Natural killer cell (primary cell): ENCODE measurements around the gene CHRNB4. TPM values are rescaled to one million over a fixed set of nuclear protein-coding genes. Genes with fewer than 3 reads are reported as not detected.

Experiments
- ATAC-seq, 3 donors: fragments of 150-1000 bp in 2 of 3; fragments of 200-7000 bp in 1 of 3; cut with Tn5 transposase; 1 replicate in 1 of 3; 2 replicates in 2 of 3; pipeline ENCODE4 v1.10.0; 2021; ENCODE audit warnings: mild to moderate bottlenecking in 2 of 3, moderate library complexity in 2 of 3
- DNase-seq, 2 donors: peaks; one replicate each; pipeline versions ENCODE4 v3.0.0 to v3.0.0-alpha.2; 2013 to 2021; ENCODE audit warnings: mixed read lengths in 1 of 2
- H3K27ac ChIP-seq: one replicate; pipeline ENCODE4 v1.5.1; 2013; ENCODE audit warnings: mild to moderate bottlenecking, low read length
- H3K27me3 ChIP-seq: one replicate; pipeline ENCODE4 v1.6.1; 2013; ENCODE audit warnings: low read length; ENCODE audit not compliant: control insufficient read depth, insufficient read depth
- H3K36me3 ChIP-seq: one replicate; pipeline ENCODE4 v1.6.1; 2013; ENCODE audit warnings: low read length; ENCODE audit not compliant: control insufficient read depth, insufficient read depth
- H3K4me1 ChIP-seq: one replicate; pipeline ENCODE4 v1.6.1; 2013; ENCODE audit warnings: low read length; ENCODE audit not compliant: control insufficient read depth, insufficient read depth
- H3K4me3 ChIP-seq: one replicate; pipeline ENCODE4 v1.5.1; 2013; ENCODE audit warnings: low read length
- H3K9me3 ChIP-seq: one replicate; pipeline ENCODE4 v1.6.1; 2013; ENCODE audit warnings: low read length; ENCODE audit not compliant: control insufficient read depth, insufficient read depth
- H3K27ac Mint-ChIP-seq, 2 donors: one replicate each; pipeline ENCODE4 v1.8.0; 2022; ENCODE audit warnings: mild to moderate bottlenecking in 2 of 2, mixed read lengths in 2 of 2, moderate library complexity in 1 of 2
- H3K27me3 Mint-ChIP-seq, 2 donors: one replicate each; pipeline ENCODE4 v1.8.0; 2022; ENCODE audit warnings: low read depth in 2 of 2, mixed read lengths in 2 of 2
- H3K36me3 Mint-ChIP-seq: one replicate; pipeline ENCODE4 v1.8.0; 2022; ENCODE audit warnings: mixed read lengths
- H3K4me1 Mint-ChIP-seq, 2 donors: one replicate each; pipeline ENCODE4 v1.8.0; 2022; ENCODE audit warnings: mixed read lengths in 2 of 2
- H3K4me3 Mint-ChIP-seq: one replicate; pipeline ENCODE4 v1.8.0; 2022; ENCODE audit warnings: mild to moderate bottlenecking, moderate library complexity, mixed read lengths
- H3K9me3 Mint-ChIP-seq, 2 donors: one replicate each; pipeline ENCODE4 v1.8.0; 2022; ENCODE audit warnings: mixed read lengths in 2 of 2
- WGBS: methylation state at CpG from one replicate; pipeline ENCODE4 v1.1.7; 2013; ENCODE audit warnings: missing lambda C conversion rate; ENCODE audit not compliant: insufficient coverage; 5-methylcytosine and 5-hydroxymethylcytosine counted together
- intact Hi-C: fragments of 100-400 bp; cut with micrococcal nuclease; formaldehyde crosslinking; loops from one replicate; pipeline ENCODE4 v1.14.2; 2022
- total RNA-seq, 4 donors: library from RNA; stranded (reverse); fragments of 120-200 nt in 1 of 4; gene quantifications; one replicate each; pipeline versions ENCODE4 v1.2.3 to v1.2.4, GENCODE V29; 2013 to 2022
- TF ChIP-seq, protein P1 (sequence below): fragments of 200-600 bp; IDR thresholded peaks from one replicate; pipeline ENCODE4 v1.8.0; 2022; ENCODE audit warnings: antibody characterized with exemption

The CHRNB4 gene
- total RNA-seq, 3 donors from 2014 or later (not counting 1 experiment from before 2014, with no cell fraction given) = not detected

DNA sequence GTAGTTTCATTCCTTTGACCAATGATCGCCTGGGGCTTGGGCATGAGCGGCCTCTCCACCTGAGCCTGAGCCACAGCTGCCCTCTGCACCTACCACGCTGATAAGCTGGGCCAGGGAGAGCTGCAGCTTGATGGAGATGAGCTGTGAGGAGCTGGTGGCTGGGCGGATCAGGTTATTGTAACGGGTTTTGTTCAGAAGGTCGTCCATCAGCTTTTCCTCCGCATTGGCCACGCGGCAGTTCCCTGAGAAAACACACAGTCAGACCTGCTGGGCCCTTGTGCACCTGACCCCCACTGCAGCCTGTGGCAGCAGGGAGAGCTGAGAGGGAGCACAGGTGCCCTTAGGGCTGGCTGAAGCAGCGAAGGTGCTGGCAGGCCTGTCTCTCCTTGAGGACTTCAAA is 5.7 kb downstream of the CHRNB4 start:
- Mint-ChIP-seq H3K27ac (no peak overlapping the region), H3K36me3 (no peaks in the 10 kb centered on the region), H3K4me1 (no peaks in the 10 kb centered on the region), H3K27me3 (peaks cover 5 to 24% of the 10 kb centered on the region in 2 donors), H3K4me3 (no peak overlapping the region), H3K9me3 (no peaks in the 10 kb centered on the region)
- DNase-seq (no peak), ATAC-seq (no peak)
- WGBS = 87% methylated on average over 10 of the region's 10 CpGs
- Histone ChIP-seq H3K36me3 (no peaks in the 10 kb centered on the region), H3K4me3 (no peak overlapping the region), H3K27me3 (peaks cover 2% of the 10 kb centered on the region), H3K27ac (no peak overlapping the region), H3K4me1 (peaks cover under 1% of the 10 kb centered on the region), H3K9me3 (peaks cover 4% of the 10 kb centered on the region)
- TF ChIP-seq, protein P1, sequence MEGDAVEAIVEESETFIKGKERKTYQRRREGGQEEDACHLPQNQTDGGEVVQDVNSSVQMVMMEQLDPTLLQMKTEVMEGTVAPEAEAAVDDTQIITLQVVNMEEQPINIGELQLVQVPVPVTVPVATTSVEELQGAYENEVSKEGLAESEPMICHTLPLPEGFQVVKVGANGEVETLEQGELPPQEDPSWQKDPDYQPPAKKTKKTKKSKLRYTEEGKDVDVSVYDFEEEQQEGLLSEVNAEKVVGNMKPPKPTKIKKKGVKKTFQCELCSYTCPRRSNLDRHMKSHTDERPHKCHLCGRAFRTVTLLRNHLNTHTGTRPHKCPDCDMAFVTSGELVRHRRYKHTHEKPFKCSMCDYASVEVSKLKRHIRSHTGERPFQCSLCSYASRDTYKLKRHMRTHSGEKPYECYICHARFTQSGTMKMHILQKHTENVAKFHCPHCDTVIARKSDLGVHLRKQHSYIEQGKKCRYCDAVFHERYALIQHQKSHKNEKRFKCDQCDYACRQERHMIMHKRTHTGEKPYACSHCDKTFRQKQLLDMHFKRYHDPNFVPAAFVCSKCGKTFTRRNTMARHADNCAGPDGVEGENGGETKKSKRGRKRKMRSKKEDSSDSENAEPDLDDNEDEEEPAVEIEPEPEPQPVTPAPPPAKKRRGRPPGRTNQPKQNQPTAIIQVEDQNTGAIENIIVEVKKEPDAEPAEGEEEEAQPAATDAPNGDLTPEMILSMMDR = no peak
- intact Hi-C loops = loop anchor here (5.0 kb wide), 1 partner anchor 547 kb away; no protein-coding TSS in a partner anchor

DNA sequence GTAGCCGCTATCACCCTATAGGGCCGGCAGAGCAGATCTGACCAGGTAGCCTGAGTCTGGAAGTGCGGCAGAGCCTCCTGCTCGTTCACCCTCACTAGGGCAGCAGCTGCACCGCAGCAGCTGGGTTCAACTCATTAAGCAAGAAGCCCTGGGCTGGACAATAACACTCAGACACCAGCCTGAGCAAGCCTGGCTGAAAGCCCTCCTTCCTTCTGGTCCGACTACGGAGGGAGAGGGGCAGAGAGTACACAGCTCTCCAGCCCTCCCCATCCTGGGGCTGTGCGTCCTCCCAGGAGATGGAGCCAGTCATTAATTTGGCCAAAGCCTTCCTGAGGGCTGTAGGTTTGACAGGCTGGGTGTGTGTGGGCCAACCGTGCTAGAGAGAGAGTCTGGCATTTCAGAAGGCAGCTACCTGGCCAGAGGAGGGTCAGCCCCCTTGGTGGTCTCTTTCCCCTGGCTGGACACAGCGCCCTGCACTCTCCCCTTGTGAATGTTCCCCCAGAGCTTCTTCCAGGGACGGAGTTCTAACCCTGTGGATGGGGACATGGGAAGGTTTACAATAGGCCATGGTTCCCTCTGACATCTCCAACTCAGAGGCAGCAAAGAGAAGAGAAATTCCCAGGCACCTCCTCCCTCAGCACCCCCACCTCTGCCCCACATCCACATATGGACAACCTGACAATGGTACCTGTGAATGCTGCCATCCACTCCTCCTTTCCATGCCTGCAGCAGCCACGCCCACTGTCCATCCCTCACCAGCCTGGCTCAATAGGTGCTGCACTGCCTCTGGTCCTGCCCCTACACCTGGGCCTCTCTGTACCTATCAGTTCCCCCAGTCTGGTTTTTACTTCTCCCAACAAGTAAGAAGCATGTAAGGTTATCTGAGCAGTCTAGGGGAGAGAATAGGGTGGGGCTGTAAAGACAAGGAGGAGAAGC is 6.5 kb downstream of the CHRNB4 start:
- no peak overlapping the region for H3K4me3 Mint-ChIP-seq

DNA sequence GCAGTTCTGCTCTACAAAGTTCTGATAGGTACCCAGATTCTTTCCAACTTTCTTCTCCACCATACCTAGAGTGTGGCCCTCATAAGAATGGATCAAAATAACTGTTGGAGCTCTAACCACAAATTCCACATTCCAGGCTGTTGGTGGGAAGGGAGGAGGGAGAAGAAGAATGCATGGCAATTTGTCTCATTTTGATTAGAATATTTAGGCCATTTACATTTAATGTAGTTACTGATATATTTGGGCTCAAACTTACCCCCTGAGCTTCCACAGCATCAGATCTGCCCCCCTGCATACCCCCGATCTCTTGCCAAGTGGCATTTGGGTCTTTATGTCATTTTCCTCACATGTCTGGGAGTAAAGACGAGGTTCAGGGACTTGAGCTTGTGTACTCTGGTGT is 7.7 kb downstream of the CHRNB4 start:
- Mint-ChIP-seq H3K4me1 (no peaks in the 10 kb centered on the region), H3K36me3 (no peaks in the 10 kb centered on the region), H3K4me3 (no peak overlapping the region), H3K27ac (no peak overlapping the region), H3K27me3 (peaks cover 0 to 28% of the 10 kb centered on the region in 2 donors), H3K9me3 (no peaks in the 10 kb centered on the region)
- no peak for ATAC-seq
- 86% methylated on average over 2 of the region's 2 CpGs for WGBS
- no peak overlapping the region for H3K4me3 ChIP-seq
- no peaks in the 10 kb centered on the region for H3K4me1 ChIP-seq
- DNase-seq = no peak
- intact Hi-C loops = no loop called here
- peaks cover 4% of the 10 kb centered on the region for H3K9me3 ChIP-seq
- H3K27me3 ChIP-seq = no peaks in the 10 kb centered on the region
- no peak overlapping the region for H3K27ac ChIP-seq
- no peaks in the 10 kb centered on the region for H3K36me3 ChIP-seq
- TF ChIP-seq, protein P1 = no peak

More for the DNA sequence above, 6.5 kb downstream of the CHRNB4 start:
- H3K36me3 ChIP-seq = no peaks in the 10 kb centered on the region
- TF ChIP-seq, protein P1 = no peak
- Mint-ChIP-seq H3K27ac (no peak overlapping the region), H3K36me3 (no peaks in the 10 kb centered on the region), H3K27me3 (peaks cover 5 to 24% of the 10 kb centered on the region in 2 donors), H3K9me3 (no peaks in the 10 kb centered on the region), H3K4me1 (no peaks in the 10 kb centered on the region)
- intact Hi-C loops = loop anchor here (5.0 kb wide), 1 partner anchor 548 kb away; no protein-coding TSS in a partner anchor
- H3K4me3 ChIP-seq = no peak overlapping the region
- H3K9me3 ChIP-seq = peaks cover 4% of the 10 kb centered on the region
- no peaks in the 10 kb centered on the region for H3K4me1 ChIP-seq
- no peaks in the 10 kb centered on the region for H3K27me3 ChIP-seq
- 87% methylated on average over 12 of the region's 12 CpGs for WGBS
- DNase-seq = no peak
- no peak for ATAC-seq
- no peak overlapping the region for H3K27ac ChIP-seq
